Tibial nerve (tissue), 4 donors: ENCODE measurements around the gene FOXD2. TPM values are rescaled to one million over a fixed set of nuclear protein-coding genes. Genes with fewer than 3 reads are reported as not detected.

Experiments used
- DNase-seq, 2 donors: peaks; one replicate each; pipeline ENCODE4 v3.0.0-alpha.2; 2019; ENCODE audit warnings: low spot score in 2 of 2
- H3K27ac ChIP-seq, 4 donors: fragments of 200-600 bp; sonication (generic) in 3 of 4; one replicate each; pipeline ENCODE4 v1.5.1; 2017 to 2019; ENCODE audit warnings: mild to moderate bottlenecking in 1 of 4
- H3K27me3 ChIP-seq, 2 donors: fragments of 200-600 bp; sonication (generic) in 1 of 2; one replicate each; pipeline versions ENCODE4 v1.5.1 to v1.6.0; 2017 to 2019
- H3K36me3 ChIP-seq, 3 donors: fragments of 200-600 bp; sonication (generic); one replicate each; pipeline ENCODE4 v1.5.1; 2018 to 2019
- H3K4me1 ChIP-seq, 4 donors: fragments of 200-600 bp; sonication (generic) in 3 of 4; one replicate each; pipeline ENCODE4 v1.5.1; 2017 to 2019
- H3K4me3 ChIP-seq, 4 donors: fragments of 200-600 bp; sonication (generic) in 3 of 4; one replicate each; pipeline ENCODE4 v1.5.1; 2017 to 2019; ENCODE audit warnings: mild to moderate bottlenecking in 1 of 4, moderate library complexity in 1 of 4
- H3K9me3 ChIP-seq, 4 donors: fragments of 200-600 bp; sonication (generic) in 3 of 4; one replicate each; pipeline ENCODE4 v1.5.1; 2017 to 2019
- CTCF ChIP-seq, 5 experiments: fragments of 200-600 bp in 3 of 5; fragments of 450-650 bp in 2 of 5; sonication (generic) in 3 of 5; IDR thresholded peaks; one replicate each; pipeline ENCODE4 v1.5.1; 2016 to 2019; ENCODE audit warnings: antibody characterized with exemption in 5 of 5, mild to moderate bottlenecking in 3 of 5, moderate library complexity in 2 of 5
- EP300 ChIP-seq, 2 donors: sonication (generic); formaldehyde crosslinking; IDR thresholded peaks; one replicate each; pipeline ENCODE4 v1.6.1; 2017; ENCODE audit warnings: antibody characterized with exemption in 2 of 2, mild to moderate bottlenecking in 1 of 2
- POLR2A ChIP-seq, 2 donors: fragments of 450-650 bp; IDR thresholded peaks; one replicate each; pipeline ENCODE4 v1.6.1; 2017; ENCODE audit warnings: antibody characterized with exemption in 2 of 2, mild to moderate bottlenecking in 2 of 2, moderate library complexity in 2 of 2
- WGBS, 2 donors: methylation state at CpG; one replicate each; pipeline ENCODE4 v1.1.5; 2018; 5-methylcytosine and 5-hydroxymethylcytosine counted together
- total RNA-seq, 4 donors: library from RNA; depleted of rRNA; stranded (reverse); fragments of >200 nt; gene quantifications; one replicate each; pipeline ENCODE4 v1.1.0, GENCODE V29; 2016

Gene FOXD2
- total RNA-seq, 4 donors from 2014 or later, result 11.7 to 34.7 (median 27.6) TPM

DNA sequence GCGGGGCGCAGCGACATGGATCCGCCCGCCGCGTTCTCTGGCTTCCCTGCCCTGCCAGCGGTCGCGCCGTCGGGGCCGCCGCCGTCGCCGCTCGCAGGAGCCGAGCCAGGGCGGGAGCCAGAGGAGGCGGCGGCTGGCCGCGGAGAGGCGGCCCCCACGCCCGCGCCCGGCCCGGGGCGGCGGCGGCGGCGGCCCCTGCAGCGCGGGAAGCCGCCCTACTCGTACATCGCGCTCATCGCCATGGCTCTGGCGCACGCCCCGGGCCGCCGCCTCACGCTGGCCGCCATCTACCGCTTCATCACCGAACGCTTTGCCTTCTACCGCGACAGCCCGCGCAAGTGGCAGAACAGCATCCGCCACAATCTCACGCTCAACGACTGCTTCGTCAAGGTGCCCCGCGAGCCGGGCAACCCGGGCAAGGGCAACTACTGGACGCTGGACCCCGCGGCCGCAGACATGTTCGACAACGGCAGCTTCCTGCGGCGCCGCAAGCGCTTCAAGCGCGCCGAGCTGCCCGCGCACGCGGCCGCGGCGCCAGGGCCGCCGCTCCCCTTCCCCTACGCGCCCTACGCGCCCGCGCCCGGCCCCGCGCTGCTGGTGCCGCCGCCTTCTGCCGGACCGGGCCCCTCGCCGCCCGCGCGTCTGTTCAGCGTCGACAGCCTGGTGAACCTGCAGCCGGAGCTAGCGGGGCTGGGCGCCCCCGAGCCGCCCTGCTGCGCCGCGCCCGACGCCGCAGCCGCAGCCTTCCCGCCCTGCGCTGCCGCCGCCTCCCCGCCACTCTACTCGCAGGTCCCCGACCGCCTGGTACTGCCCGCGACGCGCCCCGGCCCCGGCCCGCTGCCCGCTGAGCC, 21.3 kb upstream of the FOXD2 start:
- WGBS, 2 donors, result 2 to 3% methylated on average over 51 to 72 of the region's 134 CpGs
- no peak for DNase-seq
- Histone ChIP-seq H3K27me3 (peaks cover 0 to 43% of the 10 kb centered on the region in 2 donors), H3K9me3 (no peaks in the 10 kb centered on the region), H3K36me3 (no peaks in the 10 kb centered on the region), H3K27ac (no peak overlapping the region), H3K4me1 (peaks cover 0 to 8% (median 0%) of the 10 kb centered on the region in 4 donors), H3K4me3 (peak overlapping the region in 3 of 4 donors; percentile 10 to 38 (median 23))
- TF ChIP-seq POLR2A (IDR thresholded peaks at IDR 0.05) (no peak), CTCF (IDR thresholded peaks at IDR 0.05) (no peak), EP300 (IDR thresholded peaks at IDR 0.05) (no peak)

- WGBS, 2 donors, result 49 to 52% methylated on average over 19 to 25 of the region's 39 CpGs
- H3K9me3 ChIP-seq, result no peaks in the 10 kb centered on the region
- no peak for TF ChIP-seq POLR2A (IDR thresholded peaks at IDR 0.05)
- no peak for TF ChIP-seq CTCF (IDR thresholded peaks at IDR 0.05)
- TF ChIP-seq EP300 (IDR thresholded peaks at IDR 0.05), result no peak
- DNase-seq, result no peak
- no peaks in the 10 kb centered on the region for H3K36me3 ChIP-seq
- peaks cover 0 to 8% (median 0%) of the 10 kb centered on the region in 4 donors for H3K4me1 ChIP-seq
- no peak overlapping the region for H3K27ac ChIP-seq
- H3K4me3 ChIP-seq, result peak overlapping the region in 1 of 4 donors; percentile 38
- peaks cover 0 to 43% of the 10 kb centered on the region in 2 donors for H3K27me3 ChIP-seq
These were observed 20.4 kb upstream of the FOXD2 start for GRCh38 chr1:47417170-47418044.

- DNase-seq, result no peak
- no peak for TF ChIP-seq POLR2A (IDR thresholded peaks at IDR 0.05)
- no peak for TF ChIP-seq CTCF (IDR thresholded peaks at IDR 0.05)
- TF ChIP-seq EP300 (IDR thresholded peaks at IDR 0.05), result no peak
- WGBS, 2 donors, result 69 to 74% methylated on average over 2 of the region's 2 CpGs
- H3K4me3 ChIP-seq, result no peak overlapping the region
- peaks cover 0 to 43% of the 10 kb centered on the region in 2 donors for H3K27me3 ChIP-seq
- no peak overlapping the region for H3K27ac ChIP-seq
- no peaks in the 10 kb centered on the region for H3K36me3 ChIP-seq
- no peaks in the 10 kb centered on the region for H3K9me3 ChIP-seq
- H3K4me1 ChIP-seq, result peaks cover 0 to 8% (median 0%) of the 10 kb centered on the region in 4 donors
These were observed 19.7 kb upstream of the FOXD2 start for GRCh38 chr1:47418122-47418521.

DNA sequence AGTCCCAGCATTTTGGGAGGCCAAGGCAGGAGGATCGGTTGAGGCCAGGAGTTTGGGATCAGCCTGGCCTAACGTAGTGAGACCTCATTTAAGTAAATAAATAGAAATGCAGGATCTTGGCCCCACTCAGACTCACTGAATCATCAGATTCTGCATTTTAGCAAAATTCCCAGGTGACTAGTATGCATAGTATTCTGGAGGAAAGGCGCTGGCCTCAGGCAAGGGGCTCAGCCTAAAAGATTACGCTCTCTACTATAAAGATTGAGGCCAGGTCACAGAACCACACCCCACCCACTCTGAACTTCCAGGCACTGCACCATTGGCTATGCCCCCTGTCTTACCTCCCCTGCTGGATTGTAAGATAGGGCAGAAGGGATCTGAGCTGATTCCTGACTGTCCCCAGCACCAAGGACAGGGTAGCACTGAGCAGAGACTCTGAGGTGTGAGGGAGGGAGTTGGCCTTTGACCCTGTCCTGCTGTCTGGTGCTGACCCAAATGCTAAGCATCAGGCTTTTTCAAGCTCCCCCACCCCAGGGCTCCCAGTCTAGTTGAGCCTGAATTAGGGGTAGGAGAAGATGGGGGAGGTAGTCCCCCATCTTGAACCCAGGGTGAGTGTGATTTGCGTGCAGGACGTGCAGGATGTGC, 19.0 kb upstream of the FOXD2 start:
- Histone ChIP-seq H3K4me1 (peaks cover 0 to 8% (median 0%) of the 10 kb centered on the region in 4 donors), H3K27me3 (peaks cover 0 to 43% of the 10 kb centered on the region in 2 donors)
- WGBS, 2 donors, result 92 to 94% methylated on average over 6 of the region's 6 CpGs

DNA sequence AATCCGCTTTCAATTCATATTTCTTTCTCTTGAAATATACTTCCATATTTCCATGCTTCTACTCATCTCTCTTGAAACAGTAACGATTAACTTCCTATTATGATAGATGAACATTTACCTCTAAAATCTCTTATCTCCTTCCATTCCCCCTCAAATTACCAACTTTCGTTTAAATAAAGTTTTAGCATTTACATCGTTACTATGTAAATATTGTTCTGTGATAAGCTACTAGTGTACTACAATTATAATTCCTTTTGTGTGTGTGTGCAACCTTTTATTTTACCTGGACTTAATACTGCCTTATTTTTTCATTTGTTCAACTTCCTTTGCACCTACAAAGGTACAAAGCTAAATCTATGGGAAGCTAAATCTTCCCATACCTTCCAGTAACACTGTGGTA, 17.3 kb upstream of the FOXD2 start:
- TF ChIP-seq POLR2A (IDR thresholded peaks at IDR 0.05) (no peak), CTCF (IDR thresholded peaks at IDR 0.05) (no peak), EP300 (IDR thresholded peaks at IDR 0.05) (no peak)
- peaks cover 0 to 37% of the 10 kb centered on the region in 2 donors for H3K27me3 ChIP-seq
- no peak overlapping the region for H3K4me3 ChIP-seq
- H3K9me3 ChIP-seq, result no peaks in the 10 kb centered on the region
- 87 to 93% methylated on average over 4 of the region's 4 CpGs for WGBS, 2 donors
- DNase-seq, result no peak
- no peaks in the 10 kb centered on the region for H3K36me3 ChIP-seq
- H3K27ac ChIP-seq, result no peak overlapping the region
- peaks cover 0 to 14% (median 0%) of the 10 kb centered on the region in 4 donors for H3K4me1 ChIP-seq

More for the DNA sequence above, 19.0 kb upstream of the FOXD2 start:
- no peak overlapping the region for H3K4me3 ChIP-seq
- H3K27ac ChIP-seq, result no peak overlapping the region
- H3K9me3 ChIP-seq, result no peaks in the 10 kb centered on the region
- no peaks in the 10 kb centered on the region for H3K36me3 ChIP-seq
- DNase-seq, result no peak
- no peak for TF ChIP-seq EP300 (IDR thresholded peaks at IDR 0.05)
